Fibroblast of mammary gland (primary cell): Measurements from ENCODE around the gene PRRG1.

Source experiments
- DNase-seq: peaks from one replicate; pipeline ENCODE4 v3.0.0-alpha.2; 2010; ENCODE audit warnings: low read depth
- H3K4me3 ChIP-seq: 2 replicates; pipeline ENCODE4 v1.5.1; 2011; ENCODE audit warnings: low read depth, mild to moderate bottlenecking, low read length, moderate library complexity; ENCODE audit not compliant: control insufficient read depth
- CTCF ChIP-seq: conservative IDR thresholded peaks from 2 replicates; pipeline ENCODE4 v1.5.1; 2011; ENCODE audit warnings: low read depth, low read length, inconsistent platforms; ENCODE audit not compliant: control insufficient read depth, insufficient read depth

Gene PRRG1

GRCh38 chrX:37350034-37350365 is 836 bp downstream of the PRRG1 start:
- TF ChIP-seq CTCF: no peak
- DNase-seq: peak; percentile 23
- H3K4me3 ChIP-seq: peak overlapping the region; percentile 74

- no peak for DNase-seq
- TF ChIP-seq CTCF: no peak
Observed at GRCh38 chrX:37353646-37354045, 4.5 kb downstream of the PRRG1 start.

GRCh38 chrX:37357436-37357835 is 8.3 kb downstream of the PRRG1 start:
- no peak for TF ChIP-seq CTCF
- H3K4me3 ChIP-seq: no peak overlapping the region

More at GRCh38 chrX:37353646-37354045, 4.5 kb downstream of the PRRG1 start:
- H3K4me3 ChIP-seq: no peak overlapping the region

GRCh38 chrX:37361596-37361995 is 12.4 kb downstream of the PRRG1 start:
- no peak overlapping the region for H3K4me3 ChIP-seq
- no peak for TF ChIP-seq CTCF
- DNase-seq: peak; percentile 49

More at GRCh38 chrX:37357436-37357835, 8.3 kb downstream of the PRRG1 start:
- no peak for DNase-seq

GRCh38 chrX:37364666-37365065 is 15.5 kb downstream of the PRRG1 start:
- TF ChIP-seq CTCF: no peak
- no peak overlapping the region for H3K4me3 ChIP-seq
- DNase-seq: no peak

- no peak for TF ChIP-seq CTCF
- no peak for DNase-seq
- H3K4me3 ChIP-seq: no peak overlapping the region
Observed at GRCh38 chrX:37367946-37368345, 18.8 kb downstream of the PRRG1 start.

- no peak for DNase-seq
- H3K4me3 ChIP-seq: no peak overlapping the region
- no peak for TF ChIP-seq CTCF
Observed at GRCh38 chrX:37370499-37371141, 21.5 kb downstream of the PRRG1 start.
